Spleen (tissue), 7 donors: Measurements from ENCODE around the gene USP30.

Experiments
- CTCF ChIP-seq, 11 experiments: fragments of 200-600 bp in 7 of 11; fragments of 450-650 bp in 4 of 11; sonication (generic) in 4 of 11; IDR thresholded peaks in 8 of 11; conservative IDR thresholded peaks in 3 of 11; 1 replicate in 7 of 11; 2 replicates in 4 of 11; pipeline versions ENCODE4 v1.4.0 to v1.8.0; 2016 to 2021; ENCODE audit warnings: antibody characterized with exemption in 11 of 11, inconsistent platforms in 4 of 11, mild to moderate bottlenecking in 1 of 11
- POLR2A ChIP-seq, 3 donors: fragments of 450-650 bp; IDR thresholded peaks; one replicate each; pipeline ENCODE4 v1.5.1; 2017; ENCODE audit warnings: antibody characterized with exemption in 3 of 3, mild to moderate bottlenecking in 1 of 3
- POLR2AphosphoS5 ChIP-seq, 3 donors: sonication (generic); formaldehyde crosslinking; IDR thresholded peaks; one replicate each; pipeline ENCODE4 v1.5.1; 2017; ENCODE audit warnings: antibody characterized with exemption in 3 of 3
- donor health status: DM: no; HTN: no; CAD: no; lungs with moderate emphysema.
- donor health status: DM: no; HTN: no; CAD: no.
- donor health status: DM: no; HTN: no; CAD: no.

- no peak for TF ChIP-seq CTCF (IDR thresholded peaks at IDR 0.05 in 8 of 11, conservative IDR thresholded peaks at IDR 0.05 in 3 of 11)
- no peak for TF ChIP-seq POLR2A (IDR thresholded peaks at IDR 0.05)
- no peak for TF ChIP-seq POLR2AphosphoS5 (IDR thresholded peaks at IDR 0.05)
Measured at GRCh38 chr12:109029411-109029810, 23.0 kb upstream of the USP30 start.
